Rectal smooth muscle tissue (tissue), 1 donor: ENCODE results near the gene ARHGEF4.

Experiments used
- H3K27ac ChIP-seq: one replicate; pipeline ENCODE4 v1.7.0; 2013; ENCODE audit warnings: low read depth, low read length, inconsistent platforms
- H3K27me3 ChIP-seq: one replicate; pipeline ENCODE4 v1.7.0; 2013; ENCODE audit warnings: low read length; ENCODE audit not compliant: control insufficient read depth, insufficient read depth
- H3K36me3 ChIP-seq: one replicate; pipeline ENCODE4 v1.7.0; 2013; ENCODE audit warnings: low read length; ENCODE audit not compliant: control insufficient read depth, insufficient read depth
- H3K4me1 ChIP-seq: one replicate; pipeline ENCODE4 v1.7.0; 2013; ENCODE audit warnings: low read length; ENCODE audit not compliant: control insufficient read depth, insufficient read depth
- H3K4me3 ChIP-seq: one replicate; pipeline ENCODE4 v1.7.0; 2013; ENCODE audit warnings: low read length
- H3K9ac ChIP-seq: one replicate; pipeline ENCODE4 v1.7.0; 2013; ENCODE audit warnings: low read length

The ARHGEF4 gene

GRCh38 chr2:130852521-130853115 is 15.9 kb downstream of the ARHGEF4 start:
- H3K4me3 ChIP-seq = no peak overlapping the region
- H3K27me3 ChIP-seq = no peaks in the 10 kb centered on the region
- no peaks in the 10 kb centered on the region for H3K4me1 ChIP-seq
- no peak overlapping the region for H3K27ac ChIP-seq
- no peak overlapping the region for H3K9ac ChIP-seq
- no peaks in the 10 kb centered on the region for H3K36me3 ChIP-seq

- no peak overlapping the region for H3K27ac ChIP-seq
- no peaks in the 10 kb centered on the region for H3K27me3 ChIP-seq
- H3K4me3 ChIP-seq = no peak overlapping the region
- no peak overlapping the region for H3K9ac ChIP-seq
- H3K4me1 ChIP-seq = no peaks in the 10 kb centered on the region
- no peaks in the 10 kb centered on the region for H3K36me3 ChIP-seq
Measured at GRCh38 chr2:130853391-130853790, 16.7 kb downstream of the ARHGEF4 start.

GRCh38 chr2:130854301-130854700 is 17.6 kb downstream of the ARHGEF4 start:
- H3K27ac ChIP-seq = no peak overlapping the region
- H3K9ac ChIP-seq = no peak overlapping the region
- no peaks in the 10 kb centered on the region for H3K4me1 ChIP-seq
- no peak overlapping the region for H3K4me3 ChIP-seq
- H3K36me3 ChIP-seq = no peaks in the 10 kb centered on the region
- no peaks in the 10 kb centered on the region for H3K27me3 ChIP-seq

GRCh38 chr2:130864830-130865800 is 28.4 kb downstream of the ARHGEF4 start:
- no peaks in the 10 kb centered on the region for H3K4me1 ChIP-seq
- no peaks in the 10 kb centered on the region for H3K27me3 ChIP-seq
- no peak overlapping the region for H3K27ac ChIP-seq
- H3K4me3 ChIP-seq = no peak overlapping the region
- H3K9ac ChIP-seq = no peak overlapping the region
- no peaks in the 10 kb centered on the region for H3K36me3 ChIP-seq

- Histone ChIP-seq H3K36me3 (no peaks in the 10 kb centered on the region), H3K4me3 (no peak overlapping the region), H3K27me3 (no peaks in the 10 kb centered on the region), H3K9ac (no peak overlapping the region), H3K4me1 (no peaks in the 10 kb centered on the region), H3K27ac (no peak overlapping the region)
Measured at GRCh38 chr2:130869441-130870160, 32.9 kb downstream of the ARHGEF4 start.

- no peak overlapping the region for H3K4me3 ChIP-seq
- H3K9ac ChIP-seq = no peak overlapping the region
- no peaks in the 10 kb centered on the region for H3K4me1 ChIP-seq
- H3K27ac ChIP-seq = no peak overlapping the region
- H3K36me3 ChIP-seq = no peaks in the 10 kb centered on the region
- no peaks in the 10 kb centered on the region for H3K27me3 ChIP-seq
Measured at GRCh38 chr2:130870161-130870485, 33.4 kb downstream of the ARHGEF4 start.

GRCh38 chr2:130870779-130871178 is 34.1 kb downstream of the ARHGEF4 start:
- H3K9ac ChIP-seq = no peak overlapping the region
- no peak overlapping the region for H3K27ac ChIP-seq

GRCh38 chr2:130871843-130872740 is 35.4 kb downstream of the ARHGEF4 start:
- no peaks in the 10 kb centered on the region for H3K27me3 ChIP-seq
- H3K9ac ChIP-seq = no peak overlapping the region
- H3K4me1 ChIP-seq = no peaks in the 10 kb centered on the region
- H3K4me3 ChIP-seq = no peak overlapping the region
- H3K36me3 ChIP-seq = no peaks in the 10 kb centered on the region
- H3K27ac ChIP-seq = no peak overlapping the region

More at GRCh38 chr2:130870779-130871178, 34.1 kb downstream of the ARHGEF4 start:
- no peak overlapping the region for H3K4me3 ChIP-seq
- H3K27me3 ChIP-seq = no peaks in the 10 kb centered on the region
- H3K4me1 ChIP-seq = no peaks in the 10 kb centered on the region
- H3K36me3 ChIP-seq = no peaks in the 10 kb centered on the region

- H3K4me1 ChIP-seq = no peaks in the 10 kb centered on the region
- H3K9ac ChIP-seq = no peak overlapping the region
- H3K27ac ChIP-seq = no peak overlapping the region
Measured at GRCh38 chr2:130872741-130873125, 36.0 kb downstream of the ARHGEF4 start.

GRCh38 chr2:130873700-130874346 is 37.1 kb downstream of the ARHGEF4 start:
- Histone ChIP-seq H3K4me1 (no peaks in the 10 kb centered on the region), H3K36me3 (no peaks in the 10 kb centered on the region), H3K27me3 (no peaks in the 10 kb centered on the region), H3K9ac (no peak overlapping the region), H3K27ac (no peak overlapping the region), H3K4me3 (no peak overlapping the region)

More at GRCh38 chr2:130872741-130873125, 36.0 kb downstream of the ARHGEF4 start:
- Histone ChIP-seq H3K4me3 (no peak overlapping the region), H3K27me3 (no peaks in the 10 kb centered on the region), H3K36me3 (no peaks in the 10 kb centered on the region)

GRCh38 chr2:130874512-130874911 is 37.8 kb downstream of the ARHGEF4 start:
- Histone ChIP-seq H3K27ac (no peak overlapping the region), H3K4me3 (no peak overlapping the region), H3K9ac (no peak overlapping the region), H3K36me3 (no peaks in the 10 kb centered on the region), H3K4me1 (no peaks in the 10 kb centered on the region), H3K27me3 (no peaks in the 10 kb centered on the region)
